IMR-90 (cell line): ENCODE data around the gene ZG16B. TPM values are rescaled to one million over a fixed set of nuclear protein-coding genes. Genes with fewer than 3 reads are reported as not detected.
A peak's percentile ranks its signal among the peaks of the same experiment; 100 is the strongest.

Source experiments
- ATAC-seq: fragments of 200-7000 bp; cut with Tn5 transposase; 2 replicates; pipeline ENCODE4 v1.9.1; 2020; ENCODE audit warnings: low read depth, mild to moderate bottlenecking, moderate library complexity
- BruUV-seq: library from RNA; stranded (reverse); fragments of 400-500 nt; replicated peaks from 2 replicates; lab custom pipeline; 2021; lab: Mats Ljungman, UMichigan
- CTCF ChIA-PET: fragments of 300-600 bp; formaldehyde crosslinking; extraction: SDS; loops from one replicate; lab custom pipeline; 2021; ENCODE audit warnings: antibody characterized with exemption; lab: Yijun Ruan, JAX
- POLR2A ChIA-PET: fragments of 300-600 bp; sonication (Branson Sonifier 250); formaldehyde crosslinking; loops from one replicate; lab custom pipeline; 2022; ENCODE audit warnings: antibody characterized with exemption; ENCODE audit not compliant: unreplicated experiment; lab: Charles Lee
- DNase-seq: peaks from one replicate; pipeline ENCODE4 v3.0.0; 2013
- H2AFZ ChIP-seq: replicated peaks from 2 replicates; pipeline ENCODE3; 2013; ENCODE audit warnings: low read length, mild to moderate bottlenecking; ENCODE audit not compliant: poor library complexity
- H2AK5ac ChIP-seq: 2 replicates; pipeline ENCODE4 v1.6.1; 2013; ENCODE audit warnings: low read depth, low read length, inconsistent platforms
- H2AK9ac ChIP-seq: replicated peaks from 2 replicates; pipeline ENCODE3; 2013; ENCODE audit warnings: mild to moderate bottlenecking, low read depth, low read length, moderate library complexity; ENCODE audit not compliant: poor library complexity
- H2BK120ac ChIP-seq: 2 replicates; pipeline ENCODE4 v1.6.1; 2013; ENCODE audit warnings: low read depth, low read length, inconsistent platforms
- H2BK15ac ChIP-seq: 3 replicates; pipeline ENCODE4 v1.6.1; 2013; ENCODE audit warnings: low read depth, low read length, inconsistent platforms
- H2BK20ac ChIP-seq: 2 replicates; pipeline ENCODE4 v1.6.1; 2013; ENCODE audit warnings: low read depth, mild to moderate bottlenecking, inconsistent platforms, low read length, moderate library complexity
- H2BK5ac ChIP-seq: 2 replicates; pipeline ENCODE4 v1.6.1; 2013; ENCODE audit warnings: mild to moderate bottlenecking, low read depth, low read length, inconsistent platforms; ENCODE audit not compliant: poor library complexity, severe bottlenecking
- H3K14ac ChIP-seq: replicated peaks from 2 replicates; pipeline ENCODE4 v1.6.1; 2013; ENCODE audit warnings: low read depth, low read length, inconsistent platforms
- H3K18ac ChIP-seq: 2 replicates; pipeline ENCODE4 v1.6.1; 2013; ENCODE audit warnings: low read depth, low read length, control low read depth
- H3K23ac ChIP-seq: 2 replicates; pipeline ENCODE4 v1.6.1; 2013; ENCODE audit warnings: low read depth, low read length, inconsistent platforms
- H3K27ac ChIP-seq: 2 replicates; pipeline ENCODE4 v1.5.1; 2013; ENCODE audit warnings: mild to moderate bottlenecking, control low read depth, low read length; ENCODE audit not compliant: insufficient read depth
- H3K27me3 ChIP-seq: 2 replicates; pipeline ENCODE4 v1.6.1; 2013; ENCODE audit warnings: low read length; ENCODE audit not compliant: control insufficient read depth, insufficient read depth
- H3K36me3 ChIP-seq: 2 replicates; pipeline ENCODE4 v1.6.1; 2013; ENCODE audit warnings: low read length, mixed read lengths; ENCODE audit not compliant: control insufficient read depth, insufficient read depth
- H3K4ac ChIP-seq: 2 replicates; pipeline ENCODE4 v1.6.1; 2013; ENCODE audit warnings: low read depth, low read length, inconsistent platforms
- H3K4me1 ChIP-seq: 2 replicates; pipeline ENCODE4 v1.6.1; 2013; ENCODE audit warnings: low read length, mixed read lengths; ENCODE audit not compliant: control insufficient read depth, insufficient read depth
- H3K4me2 ChIP-seq: 2 replicates; pipeline ENCODE4 v1.6.1; 2013; ENCODE audit warnings: low read depth, mild to moderate bottlenecking, control low read depth, low read length, moderate library complexity
- H3K4me3 ChIP-seq: 2 replicates; pipeline ENCODE4 v1.5.1; 2013; ENCODE audit warnings: low read depth, mild to moderate bottlenecking, control low read depth, low read length, moderate library complexity; ENCODE audit not compliant: insufficient read depth
- H3K56ac ChIP-seq: 2 replicates; pipeline ENCODE4 v1.6.1; 2013; ENCODE audit warnings: low read length, inconsistent platforms; ENCODE audit not compliant: insufficient read depth; ENCODE audit errors: extremely low read depth
- H3K79me1 ChIP-seq, 2 experiments: 2 replicates each; pipeline ENCODE4 v1.6.1; 2013; ENCODE audit warnings: low read length in 2 of 2, inconsistent platforms in 1 of 2, low read depth in 1 of 2
- H3K9ac ChIP-seq: 2 replicates; pipeline ENCODE4 v1.6.1; 2013; ENCODE audit warnings: low read depth, low read length, control low read depth
- H3K9me1 ChIP-seq: 2 replicates; pipeline ENCODE4 v1.6.1; 2013; ENCODE audit warnings: low read length, inconsistent platforms; ENCODE audit not compliant: insufficient read depth
- H3K9me3 ChIP-seq: 2 replicates; pipeline ENCODE4 v1.6.1; 2013; ENCODE audit warnings: low read length; ENCODE audit not compliant: control insufficient read depth, insufficient read depth
- H4K20me1 ChIP-seq: 2 replicates; pipeline ENCODE4 v1.6.1; 2013; ENCODE audit warnings: low read length, inconsistent platforms; ENCODE audit not compliant: insufficient read depth
- H4K5ac ChIP-seq: 2 replicates; pipeline ENCODE4 v1.6.1; 2013; ENCODE audit warnings: mild to moderate bottlenecking, low read depth, low read length, control low read depth
- H4K8ac ChIP-seq, 2 experiments: 2 replicates each; pipeline ENCODE4 v1.6.1; 2013; ENCODE audit warnings: low read depth in 2 of 2, low read length in 2 of 2, control low read depth in 1 of 2, inconsistent platforms in 1 of 2
- H4K91ac ChIP-seq: 2 replicates; pipeline ENCODE4 v1.6.1; 2013; ENCODE audit warnings: low read depth, low read length, inconsistent platforms; ENCODE audit not compliant: insufficient read depth
- CHD1 ChIP-seq: IDR thresholded peaks from 2 replicates; pipeline ENCODE4 v1.6.1; 2012; ENCODE audit warnings: low read depth, low read length, improper control_type of control experiment
- RCOR1 ChIP-seq: IDR thresholded peaks from 2 replicates; pipeline ENCODE4 v1.6.1; 2012; ENCODE audit warnings: mild to moderate bottlenecking, low read length, improper control_type of control experiment; ENCODE audit not compliant: insufficient replicate concordance
- WGBS, 2 experiments: methylation state at CpG; one replicate each; pipeline versions ENCODE4 v1.1.5 to v1.1.7; 2013; ENCODE audit warnings: missing lambda C conversion rate in 2 of 2; ENCODE audit not compliant: insufficient read length in 1 of 2; ENCODE audit errors: extremely low coverage in 2 of 2; 5-methylcytosine and 5-hydroxymethylcytosine counted together
- dilution Hi-C: fragments of 300-500 bp; cut with HindIII; formaldehyde crosslinking; loops from one replicate; pipeline ENCODE4 v1.14.3; 2018; ENCODE audit warnings: low sequenced_read_pairs; ENCODE audit not compliant: unreplicated experiment
- in situ Hi-C: fragments of 300-500 bp; cut with MboI; formaldehyde crosslinking; loops from 3 replicates; pipeline ENCODE4 v1.14.3; 2019; ENCODE audit warnings: low sequenced_read_pairs, inconsistent platforms, mixed read lengths
- intact Hi-C: fragments of 100-400 bp; cut with micrococcal nuclease; formaldehyde crosslinking; loops from 2 replicates; pipeline ENCODE4 v1.10.0; 2022
- polyA plus RNA-seq, 3 experiments: library from polyadenylated mRNA; depleted of rRNA; stranded (reverse); fragments of >200 nt; gene quantifications; 2 replicates each; pipeline ENCODE4 v1.2.3, GENCODE V29; 2012; ENCODE audit warnings: low replicate concordance in 1 of 3
- total RNA-seq: library from RNA; depleted of rRNA; stranded (reverse); fragments of >200 nt; gene quantifications from 2 replicates; pipeline ENCODE4 v1.2.3, GENCODE V29; 2012

The ZG16B gene
- total and polyA plus RNA-seq, 2 of the 4 experiments (the other 2 are of a cell fraction) = 0.54 to 0.65 TPM

DNA sequence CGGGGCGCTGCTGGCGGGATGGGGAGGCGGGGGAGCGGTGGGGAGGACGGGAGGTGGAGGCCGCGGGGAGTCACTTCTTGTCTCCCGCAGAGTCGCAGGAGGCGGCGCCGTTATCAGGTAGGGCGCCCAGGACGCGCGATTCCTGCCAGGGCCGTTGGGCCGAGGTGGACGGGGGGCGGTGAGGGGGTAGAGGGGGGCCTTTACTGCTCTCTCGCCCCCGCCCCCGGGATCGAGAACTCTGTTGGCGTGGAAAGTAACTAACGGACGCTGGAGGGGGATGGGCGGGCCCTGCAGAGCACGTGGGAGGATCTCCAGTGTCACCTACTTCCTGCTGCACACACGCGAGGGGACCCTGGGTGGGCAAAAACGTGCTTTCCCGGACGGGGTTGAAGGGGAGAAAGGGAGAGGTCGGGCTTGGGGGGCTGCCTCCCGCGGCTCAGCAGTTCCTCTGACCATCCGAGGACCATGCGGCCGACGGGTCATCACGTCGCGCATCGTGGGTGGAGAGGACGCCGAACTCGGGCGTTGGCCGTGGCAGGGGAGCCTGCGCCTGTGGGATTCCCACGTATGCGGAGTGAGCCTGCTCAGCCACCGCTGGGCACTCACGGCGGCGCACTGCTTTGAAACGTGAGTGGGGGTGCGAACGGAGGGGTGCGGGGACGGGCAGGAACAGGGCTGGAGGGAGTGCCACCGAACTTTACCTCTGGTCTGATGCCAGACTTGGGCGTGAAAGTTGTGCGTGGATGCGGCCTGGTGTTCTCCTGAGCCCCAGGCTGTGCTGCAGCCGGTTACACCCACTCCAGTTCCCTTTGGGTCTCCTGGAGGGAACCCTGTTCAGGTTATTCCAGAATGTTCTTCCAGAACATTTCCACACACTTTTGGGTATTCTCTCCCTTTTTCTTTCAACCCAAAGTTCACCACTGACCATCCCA lies 12.5 kb upstream of the ZG16B start:
- in situ Hi-C loops (no loop called here), dilution Hi-C loops (no loop called here)
- BruUV-seq = no TSS peak

More for the DNA sequence above, 12.5 kb upstream of the ZG16B start:
- Histone ChIP-seq H2AK9ac (peak overlapping the region; percentile 55), H4K8ac (no peak overlapping the region), H2BK15ac (no peak overlapping the region), H3K27ac (no peak overlapping the region), H3K14ac (no peak overlapping the region), H3K4ac (no peak overlapping the region), H2BK5ac (no peak overlapping the region), H4K20me1 (no peaks in the 10 kb centered on the region), H3K27me3 (peaks cover 51% of the 10 kb centered on the region), H3K4me3 (no peak overlapping the region), H2BK20ac (no peak overlapping the region), H3K9me1 (no peaks in the 10 kb centered on the region), H3K56ac (no peak overlapping the region), H3K4me1 (no peaks in the 10 kb centered on the region), H2BK120ac (no peak overlapping the region), H3K18ac (no peak overlapping the region), H2AFZ (no peak overlapping the region), H3K9me3 (no peaks in the 10 kb centered on the region), H2AK5ac (no peak overlapping the region), H3K4me2 (no peak overlapping the region), H3K36me3 (no peaks in the 10 kb centered on the region), H4K5ac (no peak overlapping the region), H3K9ac (no peak overlapping the region), H4K91ac (no peak overlapping the region), H3K79me1 (no peaks in the 10 kb centered on the region), H3K23ac (no peak overlapping the region)
- CTCF ChIA-PET = no interaction called here
- 74% methylated on average over 39 of the region's 68 CpGs; no CpG with 5 or more reads in 1 of the 2 experiments for WGBS, 2 experiments
- TF ChIP-seq RCOR1 = no peak
- TF ChIP-seq CHD1 = no peak
- ATAC-seq (no peak), DNase-seq (no peak)
- intact Hi-C loops = no loop called here
- POLR2A ChIA-PET = no interaction called here
